H1 (cell line): Measurements from ENCODE around the gene CHRM4. TPM values are rescaled to one million over a fixed set of nuclear protein-coding genes. Genes with fewer than 3 reads are reported as not detected.
A peak's percentile ranks its signal among the peaks of the same experiment; 100 is the strongest.

ENCODE experiments used
- CTCF ChIA-PET: fragments of 300-600 bp; sonication (Branson Sonifier 250); formaldehyde crosslinking; loops from one replicate; lab custom pipeline; 2021; ENCODE audit not compliant: partially characterized antibody; lab: Charles Lee
- POLR2A ChIA-PET: fragments of 300-600 bp; sonication (Branson Sonifier 250); formaldehyde crosslinking; loops from one replicate; lab custom pipeline; 2021; ENCODE audit warnings: inconsistent platforms; ENCODE audit not compliant: partially characterized antibody; lab: Charles Lee
- DNase-seq, 2 experiments: peaks; one replicate each; pipeline versions ENCODE4 v3.0.0 to v3.0.0-alpha.2; 2010 to 2022; ENCODE audit warnings: low spot score in 2 of 2, low read depth in 1 of 2, mixed read lengths in 1 of 2
- FAIRE-seq: peaks from 2 replicates; lab custom pipeline; 2011; peaks lifted over from hg19 to GRCh38; lab: Jason Lieb, UNC
- H2AFZ ChIP-seq: 2 replicates; pipeline ENCODE4 v1.8.1; 2012; ENCODE audit warnings: low read length, inconsistent platforms
- H2AK5ac ChIP-seq: 2 replicates; pipeline ENCODE4 v1.6.1; 2013; ENCODE audit warnings: low read depth, low read length
- H2BK120ac ChIP-seq: replicated peaks from 2 replicates; pipeline ENCODE3; 2013; ENCODE audit warnings: low read depth, low read length, inconsistent platforms
- H2BK12ac ChIP-seq: 2 replicates; pipeline ENCODE4 v1.6.1; 2013; ENCODE audit warnings: low read depth, low read length
- H2BK15ac ChIP-seq: 2 replicates; pipeline ENCODE4 v1.6.1; 2013; ENCODE audit warnings: low read length
- H2BK20ac ChIP-seq: 2 replicates; pipeline ENCODE4 v1.6.1; 2013; ENCODE audit warnings: low read length
- H2BK5ac ChIP-seq: 2 replicates; pipeline ENCODE4 v1.6.1; 2013; ENCODE audit warnings: low read depth, low read length
- H3K14ac ChIP-seq: 2 replicates; pipeline ENCODE4 v1.6.1; 2013; ENCODE audit warnings: inconsistent platforms; ENCODE audit not compliant: insufficient read length
- H3K18ac ChIP-seq: 2 replicates; pipeline ENCODE4 v1.6.1; 2013; ENCODE audit warnings: low read length; ENCODE audit errors: extremely low read depth
- H3K23ac ChIP-seq: 2 replicates; pipeline ENCODE4 v1.6.1; 2013; ENCODE audit warnings: inconsistent platforms; ENCODE audit not compliant: insufficient read length
- H3K23me2 ChIP-seq: 2 replicates; pipeline ENCODE4 v1.6.1; 2013; ENCODE audit warnings: low read depth, low read length
- H3K27ac ChIP-seq: 2 replicates; pipeline ENCODE4 v1.6.1; 2011; ENCODE audit warnings: low read depth, low read length, inconsistent platforms
- H3K27me3 ChIP-seq, 4 experiments: replicated peaks in 1 of 4; 1 replicate in 1 of 4; 2 replicates in 3 of 4; pipeline versions ENCODE4 v1.6.1 to v1.8.1; 2011 to 2013; ENCODE audit warnings: low read length in 3 of 4, mild to moderate bottlenecking in 3 of 4, inconsistent platforms in 2 of 4, mixed read lengths in 2 of 4, moderate library complexity in 1 of 4; ENCODE audit not compliant: control insufficient read depth in 3 of 4, insufficient read depth in 3 of 4; ENCODE audit errors: extremely low read depth in 1 of 4
- H3K36me3 ChIP-seq, 4 experiments: 2 replicates each; pipeline versions ENCODE4 v1.6.1 to v1.8.1; 2011 to 2013; ENCODE audit warnings: mild to moderate bottlenecking in 4 of 4, low read length in 3 of 4, moderate library complexity in 2 of 4, control low read depth in 1 of 4, inconsistent platforms in 1 of 4; ENCODE audit not compliant: insufficient read depth in 4 of 4, control insufficient read depth in 2 of 4
- H3K4ac ChIP-seq: replicated peaks from 2 replicates; pipeline ENCODE3; 2013; ENCODE audit warnings: low read length, low read depth, mixed read lengths, inconsistent platforms; ENCODE audit not compliant: insufficient read length
- H3K4me1 ChIP-seq, 4 experiments: replicated peaks in 1 of 4; 1 replicate in 1 of 4; 2 replicates in 3 of 4; pipeline versions ENCODE4 v1.6.1 to v1.8.1; 2011 to 2013; ENCODE audit warnings: low read length in 3 of 4, inconsistent platforms in 2 of 4, mixed read lengths in 1 of 4; ENCODE audit not compliant: insufficient read depth in 4 of 4, control insufficient read depth in 3 of 4
- H3K4me2 ChIP-seq, 2 experiments: 2 replicates each; pipeline versions ENCODE4 v1.6.1 to v1.8.1; 2011 to 2013; ENCODE audit warnings: low read depth in 2 of 2, low read length in 2 of 2, control low read depth in 1 of 2, inconsistent platforms in 1 of 2, mild to moderate bottlenecking in 1 of 2; ENCODE audit not compliant: insufficient read depth in 1 of 2
- H3K4me3 ChIP-seq, 4 experiments: fragments of 200-600, 300-600 bp in 1 of 4; sonication (generic), shearing (Covaris generic), sonication (Bioruptor Twin) in 1 of 4; 2 replicates each; pipeline versions ENCODE4 v1.5.1 to v1.8.1; 2011 to 2016; ENCODE audit warnings: low read length in 4 of 4, low read depth in 3 of 4, control low read depth in 2 of 4, inconsistent platforms in 2 of 4, mild to moderate bottlenecking in 2 of 4, mixed read lengths in 1 of 4, moderate library complexity in 1 of 4; ENCODE audit not compliant: insufficient read depth in 2 of 4; ENCODE audit errors: extremely low read depth in 1 of 4
- H3K56ac ChIP-seq: replicated peaks from 2 replicates; pipeline ENCODE3; 2013; ENCODE audit warnings: low read depth, mild to moderate bottlenecking, mixed read lengths, low read length, inconsistent platforms; ENCODE audit not compliant: insufficient read length
- H3K79me1 ChIP-seq: 2 replicates; pipeline ENCODE4 v1.6.1; 2013; ENCODE audit warnings: low read depth, low read length, control low read depth
- H3K79me2 ChIP-seq, 2 experiments: 2 replicates each; pipeline versions ENCODE4 v1.6.1 to v1.8.1; 2012 to 2013; ENCODE audit warnings: low read length in 2 of 2, mild to moderate bottlenecking in 2 of 2, inconsistent platforms in 1 of 2; ENCODE audit not compliant: insufficient read depth in 2 of 2, control insufficient read depth in 1 of 2
- H3K9ac ChIP-seq, 4 experiments: replicated peaks in 1 of 4; 1 replicate in 1 of 4; 2 replicates in 3 of 4; pipeline versions ENCODE4 v1.6.1 to v1.8.1; 2011 to 2013; ENCODE audit warnings: low read depth in 3 of 4, low read length in 3 of 4, control low read depth in 2 of 4, mild to moderate bottlenecking in 2 of 4, moderate library complexity in 2 of 4, inconsistent platforms in 1 of 4; ENCODE audit errors: extremely low read depth in 1 of 4
- H3K9me3 ChIP-seq, 2 experiments: 2 replicates each; pipeline versions ENCODE4 v1.6.1 to v1.8.1; 2012 to 2013; ENCODE audit warnings: mild to moderate bottlenecking in 2 of 2, moderate library complexity in 2 of 2, control low read depth in 1 of 2, inconsistent platforms in 1 of 2, low read depth in 1 of 2, low read length in 1 of 2, mixed read lengths in 1 of 2; ENCODE audit not compliant: insufficient read depth in 2 of 2
- H4K20me1 ChIP-seq, 2 experiments: replicated peaks in 1 of 2; 2 replicates each; pipeline versions ENCODE3 to v1.8.1; 2011 to 2013; ENCODE audit warnings: inconsistent platforms in 2 of 2, low read length in 2 of 2, mild to moderate bottlenecking in 1 of 2; ENCODE audit not compliant: insufficient read depth in 2 of 2, control insufficient read depth in 1 of 2
- H4K5ac ChIP-seq: 2 replicates; pipeline ENCODE4 v1.6.1; 2013; ENCODE audit warnings: low read length, low read depth, mixed read lengths, inconsistent platforms; ENCODE audit not compliant: insufficient read length
- H4K8ac ChIP-seq: 2 replicates; pipeline ENCODE4 v1.8.0; 2013; ENCODE audit warnings: mild to moderate bottlenecking, moderate library complexity, low read length, inconsistent platforms; ENCODE audit not compliant: insufficient read depth; ENCODE audit errors: extremely low read depth
- H4K91ac ChIP-seq: replicated peaks from 2 replicates; pipeline ENCODE3; 2013; ENCODE audit warnings: low read length, mixed read lengths, inconsistent platforms; ENCODE audit not compliant: insufficient read length
- ATF2 ChIP-seq: IDR thresholded peaks from 2 replicates; pipeline ENCODE4 v1.6.1; 2012; ENCODE audit warnings: low read length, inconsistent platforms
- CTBP2 ChIP-seq: IDR thresholded peaks from 2 replicates; pipeline ENCODE4 v1.7.0; 2011; ENCODE audit warnings: borderline replicate concordance, mild to moderate bottlenecking, moderate library complexity, mixed read lengths, low read length; ENCODE audit not compliant: insufficient read depth, insufficient read length
- EGR1 ChIP-seq: IDR thresholded peaks from 2 replicates; pipeline ENCODE4 v1.6.1; 2011; ENCODE audit warnings: low read depth, low read length, borderline replicate concordance
- EZH2 ChIP-seq: fragments of 200-600 bp; sonication (generic); IDR thresholded peaks from 2 replicates; pipeline ENCODE4 v1.7.1; 2012; ENCODE audit warnings: low read depth, mild to moderate bottlenecking, moderate library complexity, low read length, inconsistent platforms; ENCODE audit not compliant: severe bottlenecking
- GABPA ChIP-seq: IDR thresholded peaks from 2 replicates; pipeline ENCODE4 v1.6.1; 2011; ENCODE audit warnings: mild to moderate bottlenecking, low read length, moderate library complexity, borderline replicate concordance; ENCODE audit not compliant: insufficient read depth
- GTF2F1 ChIP-seq: IDR thresholded peaks from 2 replicates; pipeline ENCODE4 v1.6.1; 2012; ENCODE audit warnings: low read depth, low read length, improper control_type of control experiment, borderline replicate concordance
- SIRT6 ChIP-seq: IDR thresholded peaks from one replicate; pipeline ENCODE4 v1.7.1; 2012; ENCODE audit warnings: low read length, inconsistent platforms
- SP4 ChIP-seq: IDR thresholded peaks from 2 replicates; pipeline ENCODE4 v1.6.1; 2012; ENCODE audit warnings: low read length, inconsistent platforms
- SUZ12 ChIP-seq: fragments of 200-600 bp; sonication (generic); IDR thresholded peaks from 2 replicates; pipeline ENCODE4 v1.6.1; 2012; ENCODE audit warnings: mild to moderate bottlenecking, inconsistent platforms, low read length, moderate library complexity, mixed read lengths
- TAF7 ChIP-seq: optimal IDR thresholded peaks from 2 replicates; pipeline ENCODE3; 2011; ENCODE audit warnings: low read depth, mild to moderate bottlenecking, inconsistent platforms, low read length, moderate library complexity, borderline replicate concordance
- TEAD4 ChIP-seq: IDR thresholded peaks from 2 replicates; pipeline ENCODE4 v1.6.1; 2012; ENCODE audit warnings: low read depth, low read length, inconsistent platforms, mixed read lengths
- WGBS, 2 experiments: shearing (Covaris generic) in 1 of 2; methylation state at CpG; one replicate each; pipeline versions ENCODE4 v1.1.6 to v1.1.7; 2013 to 2015; ENCODE audit warnings: low lambda C conversion rate in 2 of 2, mixed read lengths in 2 of 2, inconsistent platforms in 1 of 2, low coverage in 1 of 2, missing lambda C conversion rate in 1 of 2; ENCODE audit not compliant: insufficient replicate concordance in 2 of 2, insufficient coverage in 1 of 2, insufficient read length in 1 of 2; ENCODE audit errors: extremely low coverage in 1 of 2, missing lambda C conversion rate in 1 of 2; 5-methylcytosine and 5-hydroxymethylcytosine counted together
- polyA plus RNA-seq, 7 experiments: library from polyadenylated mRNA; depleted of rRNA in 3 of 7; stranded (reverse) in 5 of 7; unstranded in 2 of 7; fragments of >200 nt in 5 of 7; fragments of 200-250 nt in 2 of 7; gene quantifications; 1 replicate in 5 of 7; 2 replicates in 1 of 7; 4 replicates in 1 of 7; pipeline versions ENCODE4 v1.2.1 to v1.2.3, GENCODE V29; 2011 to 2013; ENCODE audit warnings: missing spikeins in 2 of 7, mixed read lengths in 2 of 7
- total RNA-seq: library from RNA; stranded (reverse); fragmentation: NEBNext Ultra II Directional; extraction: Animal tissue kit (Norgen Biotek cat#: 25700); gene quantifications from 2 replicates; pipeline ENCODE4 v1.2.1, GENCODE V29; 2021

Gene CHRM4
- total and polyA plus RNA-seq, 2 of the 8 experiments (the other 6 are each of a cell fraction or from before 2014, with no cell fraction given): 1.1 to 1.3 TPM

GRCh38 chr11:46339816-46340215 lies 51.8 kb downstream of the CHRM4 start:
- H3K9ac ChIP-seq: peak overlapping the region in 2 of 4 experiments; percentile 3 to 25; a peak in 1 of 7 replicates
- TF ChIP-seq EZH2 (no peak), SIRT6 (no peak), CTBP2 (no peak), ATF2 (no peak), TAF7 (no peak), EGR1 (no peak), SUZ12 (no peak), GABPA (no peak), TEAD4 (no peak), SP4 (no peak), GTF2F1 (no peak)

More at GRCh38 chr11:46339816-46340215, 51.8 kb downstream of the CHRM4 start:
- H3K4ac ChIP-seq: peak overlapping the region; percentile 15
- DNase-seq (no peak), FAIRE-seq (no peak)
- no peak overlapping the region for H2AFZ ChIP-seq
- H4K91ac ChIP-seq: peak overlapping the region; percentile 8
- peaks cover 36 to 61% (median 54%) of the 10 kb centered on the region in 4 experiments for H3K4me1 ChIP-seq
- H4K8ac ChIP-seq: no peak overlapping the region
- no peak overlapping the region for H3K14ac ChIP-seq
- H4K20me1 ChIP-seq: no peaks in the 10 kb centered on the region
- H2BK5ac ChIP-seq: peak overlapping the region; percentile 90
- no peaks in the 10 kb centered on the region; the same call in 1 of the 2 replicates for H3K23me2 ChIP-seq
- H3K4me3 ChIP-seq: peak overlapping the region in 3 of 4 experiments; percentile 10 to 46 (median 29); a peak in 5 of 8 replicates
- H2BK15ac ChIP-seq: no peak overlapping the region
- 78% methylated on average over 2 of the region's 2 CpGs; no CpG with 5 or more reads in 1 of the 2 experiments for WGBS, 2 experiments
- H2BK120ac ChIP-seq: peak overlapping the region; percentile 56
- H3K27me3 ChIP-seq: 0 out of 7 replicates have a peak, but pooled peaks cover 0 to 1% (median 0%) of the 10 kb centered on the region in 4 experiments
- POLR2A ChIA-PET: interaction anchor here (0.9 to 3.4 kb wide), 10 partner anchors 9 to 101 kb away, joined by 3 to 21 read pairs (median 7); partner anchors contain the start of gene DGKZ
- H2BK20ac ChIP-seq: peak overlapping the region; percentile 83
- H3K9me3 ChIP-seq: no peaks in the 10 kb centered on the region
- no peaks in the 10 kb centered on the region for H3K36me3 ChIP-seq
- CTCF ChIA-PET: interaction anchor here (0.7 to 44.5 kb wide), 15 partner anchors 2 to 100 kb away, joined by 3 to 1004 read pairs (median 6); partner anchors contain the start of genes DGKZ and MDK
- no peak overlapping the region for H3K23ac ChIP-seq
- H3K79me2 ChIP-seq: no peaks in the 10 kb centered on the region
- peak overlapping the region; percentile 74 for H4K5ac ChIP-seq
- peak overlapping the region; percentile 55 to 68; a peak in 3 of 4 replicates for H3K4me2 ChIP-seq
- 0 out of 2 replicates have a peak, but pooled peaks cover 3% of the 10 kb centered on the region for H3K79me1 ChIP-seq
- peak overlapping the region; percentile 99 for H2BK12ac ChIP-seq
- H3K56ac ChIP-seq: peak overlapping the region; percentile 0
- H3K18ac ChIP-seq: peak overlapping the region; percentile 94
- peak overlapping the region; percentile 88 for H2AK5ac ChIP-seq
- peak overlapping the region; percentile 77 for H3K27ac ChIP-seq
